K562 (cell line): ENCODE measurements around the gene TNIP1. TPM values are rescaled to one million over a fixed set of nuclear protein-coding genes. Genes with fewer than 3 reads are reported as not detected.

ENCODE experiments used
- ATAC-seq: fragments of 200-7000 bp; cut with Tn5 transposase; 3 replicates; pipeline ENCODE4 v1.9.1; 2020; ENCODE audit warnings: moderate library complexity
- BruUV-seq: library from RNA; stranded (reverse); fragments of 400-500 nt; replicated peaks from 2 replicates; lab custom pipeline; 2021; lab: Mats Ljungman, UMichigan
- CTCF ChIA-PET: fragments of 300-600 bp; formaldehyde crosslinking; extraction: SDS; loops from one replicate; lab custom pipeline; 2021; ENCODE audit warnings: low intra/inter-chr PET ratio; lab: Yijun Ruan, JAX
- POLR2A ChIA-PET: fragments of 300-600, 350-650 bp; sonication (Branson Sonifier 250); formaldehyde crosslinking; extraction: SDS; loops from one replicate; lab custom pipeline; 2021; ENCODE audit warnings: antibody characterized with exemption, inconsistent platforms; lab: Yijun Ruan, JAX
- DNase-seq, 4 experiments: peaks; one replicate each; pipeline versions ENCODE4 v3.0.0 to v3.0.0-alpha.2; 2011 to 2018; ENCODE audit warnings: low spot score in 3 of 4, mixed read lengths in 3 of 4; ENCODE audit errors: extremely low read depth in 1 of 4
- FAIRE-seq: peaks from 2 replicates; lab custom pipeline; 2011; peaks lifted over from hg19 to GRCh38; lab: Jason Lieb, UNC
- H2AFZ ChIP-seq: 2 replicates; pipeline ENCODE4 v1.6.0; 2011; ENCODE audit warnings: low read depth, low read length, control low read depth, inconsistent platforms
- H3K27ac ChIP-seq: fragments of 200-600 bp; 3 replicates; pipeline ENCODE4 v1.8.0; 2011; ENCODE audit warnings: low read depth, mild to moderate bottlenecking, control low read depth, inconsistent platforms, low read length, moderate library complexity, mixed read lengths; ENCODE audit errors: extremely low read depth
- H3K27me3 ChIP-seq, 2 experiments: fragments of 300-600 bp in 1 of 2; 2 replicates in 1 of 2; 3 replicates in 1 of 2; pipeline versions ENCODE4 v1.6.0 to v1.8.0; 2011; ENCODE audit warnings: inconsistent platforms in 2 of 2, low read length in 2 of 2, mild to moderate bottlenecking in 1 of 2, mixed read lengths in 1 of 2, moderate library complexity in 1 of 2; ENCODE audit not compliant: control insufficient read depth in 2 of 2, insufficient read depth in 2 of 2
- H3K36me3 ChIP-seq: fragments of 300-600 bp; 3 replicates; pipeline ENCODE4 v1.8.0; 2011; ENCODE audit warnings: mild to moderate bottlenecking, low read length, inconsistent platforms; ENCODE audit not compliant: control insufficient read depth, insufficient read depth
- H3K4me1 ChIP-seq, 2 experiments: fragments of 200-600 bp in 1 of 2; replicated peaks in 1 of 2; 2 replicates in 1 of 2; 3 replicates in 1 of 2; pipeline versions ENCODE4 v1.5.1 to v1.8.0; 2011; ENCODE audit warnings: inconsistent platforms in 2 of 2, low read length in 2 of 2, mild to moderate bottlenecking in 1 of 2, mixed read lengths in 1 of 2, moderate library complexity in 1 of 2; ENCODE audit not compliant: control insufficient read depth in 2 of 2, insufficient read depth in 2 of 2
- H3K4me2 ChIP-seq: 2 replicates; pipeline ENCODE4 v1.6.1; 2011; ENCODE audit warnings: low read length, control low read depth, inconsistent platforms, mixed read lengths; ENCODE audit not compliant: insufficient read depth
- H3K4me3 ChIP-seq: fragments of 200-600 bp; sonication (generic), shearing (Covaris generic); 2 replicates; pipeline ENCODE4 v1.5.1; 2016; ENCODE audit warnings: control low read depth, inconsistent platforms
- H3K79me2 ChIP-seq: fragments of 200-600 bp; 3 replicates; pipeline ENCODE4 v1.8.0; 2011; ENCODE audit warnings: low read length, inconsistent platforms; ENCODE audit not compliant: control insufficient read depth, insufficient read depth
- H3K9ac ChIP-seq, 2 experiments: 2 replicates each; pipeline versions ENCODE4 v1.6.0 to v1.6.1; 2011; ENCODE audit warnings: low read depth in 2 of 2, low read length in 2 of 2, control low read depth in 1 of 2, inconsistent platforms in 1 of 2, mild to moderate bottlenecking in 1 of 2, mixed read lengths in 1 of 2; ENCODE audit not compliant: insufficient read depth in 1 of 2
- H3K9me1 ChIP-seq: one replicate; pipeline ENCODE4 v1.6.0; 2011; ENCODE audit warnings: inconsistent platforms, mild to moderate bottlenecking, low read length, moderate library complexity; ENCODE audit not compliant: control insufficient read depth, insufficient read depth
- H3K9me3 ChIP-seq: replicated peaks from 2 replicates; pipeline ENCODE4 v1.5.1; 2011; ENCODE audit warnings: low read depth, low read length, inconsistent platforms; ENCODE audit not compliant: control insufficient read depth, insufficient read depth
- H4K20me1 ChIP-seq: replicated peaks from 2 replicates; pipeline ENCODE4 v1.6.1; 2011; ENCODE audit warnings: low read length, inconsistent platforms, mixed read lengths; ENCODE audit not compliant: control insufficient read depth, insufficient read depth
- NFATC3 ChIP-seq: fragments of 450-650 bp; IDR thresholded peaks from 2 replicates; pipeline ENCODE4 v1.6.1; 2017; ENCODE audit warnings: mild to moderate bottlenecking
- RAD21 ChIP-seq, 2 experiments: fragments of 250-450 bp in 1 of 2; fragments of 450-650 bp in 1 of 2; sonication (Bioruptor Pico) in 1 of 2; formaldehyde crosslinking in 1 of 2; IDR thresholded peaks in 1 of 2; conservative IDR thresholded peaks in 1 of 2; 2 replicates each; pipeline versions ENCODE4 v1.4.0 to v1.8.0; 2020 to 2022; ENCODE audit warnings: mild to moderate bottlenecking in 2 of 2, moderate library complexity in 1 of 2
- WGBS: fragments of 100-300 bp; shearing (Covaris generic); methylation state at CpG from one replicate; pipeline ENCODE4 v1.1.6; 2016; ENCODE audit warnings: low coverage, mixed read lengths; ENCODE audit not compliant: insufficient coverage; ENCODE audit errors: missing lambda C conversion rate; 5-methylcytosine and 5-hydroxymethylcytosine counted together
- in situ Hi-C: fragments of 300-500 bp; cut with MboI; formaldehyde crosslinking; loops from 4 replicates; pipeline ENCODE4 v1.15.0; 2018; ENCODE audit warnings: inconsistent platforms, mixed read lengths
- intact Hi-C: fragments of 100-400 bp; cut with micrococcal nuclease; formaldehyde crosslinking; loops from 2 replicates; pipeline ENCODE4 v1.14.2; 2022
- polyA plus RNA-seq, 8 experiments: library from polyadenylated mRNA; depleted of rRNA in 4 of 8; stranded (reverse) in 5 of 8; unstranded in 3 of 8; fragments of >200 nt; fragmentation: Nextera tagmentation in 2 of 8; fragmentation: Illumina TruSeq in 1 of 8; extraction: Ambion mirVana in 2 of 8; extraction: Trizol in 1 of 8; gene quantifications; 2 replicates each; pipeline versions ENCODE4 v1.2.1 to v1.2.3, GENCODE V29; 2011 to 2014; ENCODE audit warnings: inconsistent platforms in 1 of 8, missing spikeins in 1 of 8
- total RNA-seq, 7 experiments: library from RNA; depleted of rRNA in 6 of 7; stranded (reverse); fragments of >200 nt in 6 of 7; fragmentation: Illumina TruSeq in 2 of 7; extraction: Trizol in 2 of 7; gene quantifications; 2 replicates each; pipeline versions ENCODE4 v1.2.1 to v1.2.3, GENCODE V29; 2011 to 2021; ENCODE audit warnings: low replicate concordance in 1 of 7
- TF ChIP-seq, protein P1 (sequence below), 3 experiments: IDR thresholded peaks in 2 of 3; conservative IDR thresholded peaks in 1 of 3; 2 replicates each; pipeline ENCODE4 v1.5.1; 2011 to 2012; ENCODE audit warnings: low read length in 3 of 3, mild to moderate bottlenecking in 3 of 3, control low read depth in 2 of 3, improper control_type of control experiment in 1 of 3, inconsistent platforms in 1 of 3, low read depth in 1 of 3, mixed read lengths in 1 of 3, moderate library complexity in 1 of 3; ENCODE audit not compliant: insufficient read depth in 2 of 3

TNIP1 gene
- total and polyA plus RNA-seq, 9 of the 15 experiments (the other 6 are each of a cell fraction or from before 2014, with no cell fraction given) = 0.46 to 41.0 (median 24.6) TPM

DNA sequence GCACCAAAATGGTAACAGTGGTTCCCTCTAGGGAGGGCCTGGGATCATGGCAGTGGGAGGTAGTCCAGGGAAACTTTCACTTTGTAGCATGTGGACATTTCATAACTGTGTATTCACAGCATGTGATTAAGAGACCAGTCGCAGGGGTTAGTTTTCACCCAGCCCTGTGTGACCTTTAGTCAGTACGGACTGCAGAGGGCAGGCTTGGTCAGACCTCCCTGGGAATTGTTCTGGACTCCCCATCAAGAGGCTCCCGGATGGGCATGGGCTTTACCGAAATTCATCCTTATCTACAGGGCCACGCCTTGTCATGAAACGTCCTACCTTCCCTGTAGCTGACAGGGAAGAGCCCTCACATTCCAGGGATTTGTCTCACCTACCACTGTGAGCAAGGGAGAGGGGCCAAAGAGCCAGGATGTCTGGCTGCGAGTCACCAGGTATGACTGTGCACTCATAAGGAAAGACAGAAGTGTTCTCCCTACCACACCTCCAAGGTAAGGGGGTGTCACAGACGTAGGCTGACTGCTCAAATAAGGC lies 40.6 kb downstream of the TNIP1 start:
- Histone ChIP-seq H3K9ac (peak overlapping the region in 1 of 2 experiments; percentile 43; a peak in 1 of 4 replicates), H4K20me1 (no peaks in the 10 kb centered on the region), H3K9me1 (peaks cover under 1% of the 10 kb centered on the region), H3K9me3 (no peaks in the 10 kb centered on the region), H3K4me2 (no peak overlapping the region), H3K27me3 (no peaks in the 10 kb centered on the region), H2AFZ (no peak overlapping the region), H3K4me3 (no peak overlapping the region), H3K36me3 (peaks cover 80% of the 10 kb centered on the region), H3K27ac (no peak overlapping the region), H3K4me1 (peaks cover 0 to 4% of the 10 kb centered on the region in 2 experiments; a peak in 1 of 5 replicates), H3K79me2 (no peaks in the 10 kb centered on the region)
- DNase-seq (peak in 1 of 4 experiments; percentile 26), ATAC-seq (peak; percentile 81), FAIRE-seq (peak; percentile 11)
- BruUV-seq = no TSS peak
- in situ Hi-C loops = no loop called here
- CTCF ChIA-PET = no interaction called here
- peak in 1 of 2 experiments; percentile 29; a peak in 1 of 4 replicates for TF ChIP-seq RAD21 (CRISPR knock-in tag; conservative IDR thresholded peaks at IDR 0.05 in 1 of 2, IDR thresholded peaks at IDR 0.05 in 1 of 2)
- TF ChIP-seq, protein P1, sequence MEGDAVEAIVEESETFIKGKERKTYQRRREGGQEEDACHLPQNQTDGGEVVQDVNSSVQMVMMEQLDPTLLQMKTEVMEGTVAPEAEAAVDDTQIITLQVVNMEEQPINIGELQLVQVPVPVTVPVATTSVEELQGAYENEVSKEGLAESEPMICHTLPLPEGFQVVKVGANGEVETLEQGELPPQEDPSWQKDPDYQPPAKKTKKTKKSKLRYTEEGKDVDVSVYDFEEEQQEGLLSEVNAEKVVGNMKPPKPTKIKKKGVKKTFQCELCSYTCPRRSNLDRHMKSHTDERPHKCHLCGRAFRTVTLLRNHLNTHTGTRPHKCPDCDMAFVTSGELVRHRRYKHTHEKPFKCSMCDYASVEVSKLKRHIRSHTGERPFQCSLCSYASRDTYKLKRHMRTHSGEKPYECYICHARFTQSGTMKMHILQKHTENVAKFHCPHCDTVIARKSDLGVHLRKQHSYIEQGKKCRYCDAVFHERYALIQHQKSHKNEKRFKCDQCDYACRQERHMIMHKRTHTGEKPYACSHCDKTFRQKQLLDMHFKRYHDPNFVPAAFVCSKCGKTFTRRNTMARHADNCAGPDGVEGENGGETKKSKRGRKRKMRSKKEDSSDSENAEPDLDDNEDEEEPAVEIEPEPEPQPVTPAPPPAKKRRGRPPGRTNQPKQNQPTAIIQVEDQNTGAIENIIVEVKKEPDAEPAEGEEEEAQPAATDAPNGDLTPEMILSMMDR (IDR thresholded peaks at IDR 0.05 in 2 of 3, conservative IDR thresholded peaks at IDR 0.05 in 1 of 3; ENCODE audit: insufficient read depth in 2 of 3, low read depth in 1 of 3, low read length in 3 of 3) = peak in 2 of 3 experiments; percentile 1 to 2; a peak in 1 of 6 replicates
- no peak for TF ChIP-seq NFATC3
- WGBS = 53% methylated on average over 8 of the region's 8 CpGs
- POLR2A ChIA-PET = interaction anchor here (0.6 to 0.7 kb wide), 2 partner anchors 15 to 576 kb away, joined by 3 to 5 read pairs; no protein-coding TSS in a partner anchor
- intact Hi-C loops = no loop called here
